GM12878 (cell line): ENCODE data around the gene EFNA2. TPM values are rescaled to one million over a fixed set of nuclear protein-coding genes. Genes with fewer than 3 reads are reported as not detected.

Experiments used
- ATAC-seq: fragments of 200-7000 bp; cut with Tn5 transposase; 3 replicates; pipeline ENCODE4 v1.9.1; 2020; ENCODE audit warnings: mild to moderate bottlenecking, moderate library complexity
- BruUV-seq: library from RNA; stranded (reverse); fragments of 400-500 nt; replicated peaks from 2 replicates; lab custom pipeline; 2021; lab: Mats Ljungman, UMichigan
- CTCF ChIA-PET: fragments of 300-600 bp; sonication (Branson Sonifier 250); formaldehyde crosslinking; extraction: SDS; loops from one replicate; lab custom pipeline; 2021; ENCODE audit warnings: inconsistent platforms; lab: Yijun Ruan, JAX
- POLR2A ChIA-PET: fragments of 350-600 bp; formaldehyde crosslinking; extraction: SDS; loops from one replicate; lab custom pipeline; 2021; ENCODE audit warnings: inconsistent platforms; lab: Charles Lee
- RAD21 ChIA-PET: fragments of 300-600 bp; sonication (Branson Sonifier 250); formaldehyde crosslinking; loops from one replicate; lab custom pipeline; 2023; ENCODE audit warnings: antibody characterized with exemption; ENCODE audit not compliant: unreplicated experiment; lab: Charles Lee
- SMC1A ChIA-PET: fragments of 300-600 bp; sonication (Branson Sonifier 250); formaldehyde crosslinking; loops from one replicate; lab custom pipeline; 2023; ENCODE audit not compliant: unreplicated experiment, uncharacterized antibody; lab: Charles Lee
- DNase-seq: peaks from one replicate; pipeline ENCODE4 v3.0.0-alpha.2; 2011; ENCODE audit warnings: low read depth, low spot score
- FAIRE-seq: peaks from 3 replicates; lab custom pipeline; 2011; peaks lifted over from hg19 to GRCh38; lab: Jason Lieb, UNC
- H2AFZ ChIP-seq: 2 replicates; pipeline ENCODE4 v1.6.0; 2011; ENCODE audit warnings: low read depth, low read length, control low read depth; ENCODE audit not compliant: control insufficient read depth
- H3K27ac ChIP-seq: 2 replicates; pipeline ENCODE4 v1.5.1; 2011; ENCODE audit warnings: control low read depth; ENCODE audit not compliant: control insufficient read depth, insufficient read depth
- H3K27me3 ChIP-seq, 2 experiments: replicated peaks in 1 of 2; 2 replicates each; pipeline versions ENCODE4 v1.6.0 to v1.6.1; 2011; ENCODE audit warnings: low read length in 1 of 2; ENCODE audit not compliant: control insufficient read depth in 2 of 2, insufficient read depth in 2 of 2
- H3K36me3 ChIP-seq, 2 experiments: 2 replicates each; pipeline ENCODE4 v1.5.1; 2011; ENCODE audit warnings: low read length in 1 of 2; ENCODE audit not compliant: control insufficient read depth in 2 of 2, insufficient read depth in 2 of 2
- H3K4me1 ChIP-seq: 2 replicates; pipeline ENCODE4 v1.6.1; 2011; ENCODE audit warnings: mild to moderate bottlenecking, low read length, moderate library complexity, mixed read lengths; ENCODE audit not compliant: control insufficient read depth, insufficient read depth
- H3K4me2 ChIP-seq: 2 replicates; pipeline ENCODE4 v1.6.0; 2011; ENCODE audit warnings: control low read depth; ENCODE audit not compliant: control insufficient read depth, insufficient read depth
- H3K4me3 ChIP-seq: fragments of 200-600 bp; sonication (generic); 2 replicates; pipeline ENCODE4 v1.5.1; 2016
- H3K79me2 ChIP-seq: 2 replicates; pipeline ENCODE4 v1.6.0; 2011; ENCODE audit warnings: low read length; ENCODE audit not compliant: control insufficient read depth, insufficient read depth
- H3K9ac ChIP-seq: 2 replicates; pipeline ENCODE4 v1.8.0; 2011; ENCODE audit warnings: low read length, control low read depth, mixed read lengths; ENCODE audit not compliant: control insufficient read depth, insufficient read depth
- H3K9me3 ChIP-seq: replicated peaks from 3 replicates; pipeline ENCODE4 v1.5.1; 2011; ENCODE audit warnings: mild to moderate bottlenecking, low read length; ENCODE audit not compliant: control insufficient read depth, insufficient read depth
- H4K20me1 ChIP-seq: 2 replicates; pipeline ENCODE4 v1.6.0; 2011; ENCODE audit not compliant: control insufficient read depth, insufficient read depth
- CHD2 ChIP-seq: IDR thresholded peaks from 2 replicates; pipeline ENCODE4 v1.6.1; 2011; ENCODE audit warnings: low read depth, low read length, improper control_type of control experiment, borderline replicate concordance
- IKZF1 ChIP-seq: fragments of 450-650 bp; conservative IDR thresholded peaks from 2 replicates; pipeline ENCODE4 v1.6.1; 2017; ENCODE audit warnings: antibody characterized with exemption, mild to moderate bottlenecking
- MLLT1 ChIP-seq: fragments of 450-650 bp; IDR thresholded peaks from 2 replicates; pipeline ENCODE4 v1.6.1; 2016; ENCODE audit warnings: mild to moderate bottlenecking
- NKRF ChIP-seq: fragments of 450-650 bp; conservative IDR thresholded peaks from 2 replicates; pipeline ENCODE4 v1.6.1; 2017; ENCODE audit warnings: mild to moderate bottlenecking, moderate library complexity
- NR2C2 ChIP-seq: IDR thresholded peaks from 2 replicates; pipeline ENCODE4 v1.6.1; 2011; ENCODE audit warnings: borderline replicate concordance, low read depth; ENCODE audit not compliant: control insufficient read depth, insufficient read length
- POLR2AphosphoS2 ChIP-seq: IDR thresholded peaks from 2 replicates; pipeline ENCODE4 v1.6.1; 2011; ENCODE audit warnings: low read depth, mild to moderate bottlenecking, low read length, improper control_type of control experiment, moderate library complexity
- RELA ChIP-seq: fragments of 450-650 bp; IDR thresholded peaks from 2 replicates; pipeline ENCODE4 v1.8.0; 2014; ENCODE audit warnings: borderline replicate concordance; ENCODE audit not compliant: partially characterized antibody
- SUZ12 ChIP-seq: fragments of 200-600 bp; sonication (generic); IDR thresholded peaks from one replicate; pipeline ENCODE4 v1.6.1; 2018; ENCODE audit warnings: antibody characterized with exemption, mild to moderate bottlenecking; ENCODE audit not compliant: unreplicated experiment
- ZZZ3 ChIP-seq: IDR thresholded peaks from 2 replicates; pipeline ENCODE4 v1.6.1; 2011; ENCODE audit warnings: low read depth; ENCODE audit not compliant: control insufficient read depth, insufficient read length
- WGBS: methylation state at CpG from one replicate; pipeline ENCODE4 v1.1.6; 2016; ENCODE audit warnings: low lambda C conversion rate; ENCODE audit not compliant: insufficient replicate concordance, insufficient coverage; ENCODE audit errors: missing lambda C conversion rate; 5-methylcytosine and 5-hydroxymethylcytosine counted together
- in situ Hi-C: fragments of 300-500 bp; cut with MboI; formaldehyde crosslinking; loops from 9 replicates; pipeline ENCODE4 v1.14.3; 2018; ENCODE audit warnings: mixed read lengths
- intact Hi-C: fragments of 100-400 bp; cut with micrococcal nuclease; formaldehyde crosslinking; loops from one replicate; pipeline ENCODE4 v1.14.2; 2022; ENCODE audit not compliant: unreplicated experiment
- polyA plus RNA-seq, 11 experiments: library from polyadenylated mRNA; depleted of rRNA in 4 of 11; unstranded in 6 of 11; stranded (reverse) in 5 of 11; fragments of >200 nt; fragmentation: Nextera tagmentation in 4 of 11; fragmentation: Illumina TruSeq in 1 of 11; extraction: Ambion mirVana in 4 of 11; extraction: Trizol in 1 of 11; gene quantifications; 1 replicate in 1 of 11; 2 replicates in 10 of 11; pipeline versions ENCODE4 v1.2.1 to v1.2.3, GENCODE V29; 2011 to 2016; ENCODE audit warnings: inconsistent platforms in 2 of 11, missing spikeins in 2 of 11, low read depth in 1 of 11
- total RNA-seq, 4 experiments: library from RNA; depleted of rRNA in 3 of 4; stranded (reverse); fragments of >200 nt in 3 of 4; fragmentation: Illumina TruSeq in 1 of 4; extraction: Trizol in 1 of 4; gene quantifications; 2 replicates each; pipeline versions ENCODE4 v1.2.1 to v1.2.3, GENCODE V29; 2013 to 2021
- TF ChIP-seq, protein P1 (sequence below): fragments of 450-650 bp; IDR thresholded peaks from 2 replicates; pipeline ENCODE4 v1.6.1; 2016; ENCODE audit warnings: mild to moderate bottlenecking, moderate library complexity, borderline replicate concordance
- TF ChIP-seq, protein P2 (sequence below): fragments of 450-650 bp; IDR thresholded peaks from 2 replicates; pipeline ENCODE4 v1.6.1; 2017; ENCODE audit warnings: mild to moderate bottlenecking, moderate library complexity

Gene EFNA2
- total and polyA plus RNA-seq, 10 of the 15 experiments (the other 5 are each of a cell fraction or from before 2014, with no cell fraction given) = not detected

DNA sequence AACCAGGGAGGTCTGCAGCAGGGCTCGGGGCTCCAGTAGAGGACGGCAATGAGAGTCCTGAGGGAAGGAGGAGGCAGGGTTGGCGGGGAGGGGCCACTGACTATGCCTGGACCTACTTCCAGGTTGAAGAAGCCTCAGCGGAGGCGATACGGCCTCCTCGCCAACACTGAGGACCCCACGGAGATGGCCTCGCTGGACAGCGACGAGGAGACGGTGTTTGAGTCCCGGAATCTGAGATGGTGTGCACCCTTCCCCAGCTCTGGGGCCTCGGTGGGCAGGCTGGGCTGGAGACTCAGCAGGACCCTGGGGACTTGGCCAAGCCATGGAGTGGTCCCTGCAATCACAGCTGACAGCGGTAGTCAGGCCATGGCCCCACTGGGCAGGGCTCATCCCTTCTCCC is 8.6 kb upstream of the EFNA2 start:
- Histone ChIP-seq H3K4me1 (peaks cover 16% of the 10 kb centered on the region), H3K79me2 (peaks cover 42% of the 10 kb centered on the region), H3K4me3 (peak overlapping the region; percentile 85), H3K27me3 (no peaks in the 10 kb centered on the region), H3K9me3 (no peaks in the 10 kb centered on the region), H2AFZ (no peak overlapping the region), H4K20me1 (no peaks in the 10 kb centered on the region; the same call in 1 of the 2 replicates), H3K4me2 (peak overlapping the region; percentile 68), H3K9ac (peak overlapping the region; percentile 96), H3K36me3 (peaks cover 32 to 43% of the 10 kb centered on the region in 2 experiments), H3K27ac (peak overlapping the region; percentile 97; the same call in 1 of the 2 replicates)
- CTCF ChIA-PET = interaction anchor here (3.2 to 3.5 kb wide), 2 partner anchors 33 to 96 kb away, joined by 27 to 40 read pairs; no protein-coding TSS in a partner anchor
- no peak for ATAC-seq
- POLR2A ChIA-PET = no interaction called here
- no peak for FAIRE-seq
- WGBS = 83% methylated on average over 15 of the region's 15 CpGs
- no peak for DNase-seq
- intact Hi-C loops (no loop called here), in situ Hi-C loops (loop anchor here (5.0 kb wide), 1 partner anchor 95 kb away; no protein-coding TSS in a partner anchor)
- SMC1A ChIA-PET = no interaction called here
- BruUV-seq = no TSS peak
- RAD21 ChIA-PET = no interaction called here
- TF ChIP-seq MLLT1 (no peak), POLR2AphosphoS2 (no peak), SUZ12 (no peak), IKZF1 (no peak), RELA (no peak), ZZZ3 (no peak), CHD2 (no peak), NR2C2 (no peak), NKRF (no peak)
- TF ChIP-seq, protein P1, sequence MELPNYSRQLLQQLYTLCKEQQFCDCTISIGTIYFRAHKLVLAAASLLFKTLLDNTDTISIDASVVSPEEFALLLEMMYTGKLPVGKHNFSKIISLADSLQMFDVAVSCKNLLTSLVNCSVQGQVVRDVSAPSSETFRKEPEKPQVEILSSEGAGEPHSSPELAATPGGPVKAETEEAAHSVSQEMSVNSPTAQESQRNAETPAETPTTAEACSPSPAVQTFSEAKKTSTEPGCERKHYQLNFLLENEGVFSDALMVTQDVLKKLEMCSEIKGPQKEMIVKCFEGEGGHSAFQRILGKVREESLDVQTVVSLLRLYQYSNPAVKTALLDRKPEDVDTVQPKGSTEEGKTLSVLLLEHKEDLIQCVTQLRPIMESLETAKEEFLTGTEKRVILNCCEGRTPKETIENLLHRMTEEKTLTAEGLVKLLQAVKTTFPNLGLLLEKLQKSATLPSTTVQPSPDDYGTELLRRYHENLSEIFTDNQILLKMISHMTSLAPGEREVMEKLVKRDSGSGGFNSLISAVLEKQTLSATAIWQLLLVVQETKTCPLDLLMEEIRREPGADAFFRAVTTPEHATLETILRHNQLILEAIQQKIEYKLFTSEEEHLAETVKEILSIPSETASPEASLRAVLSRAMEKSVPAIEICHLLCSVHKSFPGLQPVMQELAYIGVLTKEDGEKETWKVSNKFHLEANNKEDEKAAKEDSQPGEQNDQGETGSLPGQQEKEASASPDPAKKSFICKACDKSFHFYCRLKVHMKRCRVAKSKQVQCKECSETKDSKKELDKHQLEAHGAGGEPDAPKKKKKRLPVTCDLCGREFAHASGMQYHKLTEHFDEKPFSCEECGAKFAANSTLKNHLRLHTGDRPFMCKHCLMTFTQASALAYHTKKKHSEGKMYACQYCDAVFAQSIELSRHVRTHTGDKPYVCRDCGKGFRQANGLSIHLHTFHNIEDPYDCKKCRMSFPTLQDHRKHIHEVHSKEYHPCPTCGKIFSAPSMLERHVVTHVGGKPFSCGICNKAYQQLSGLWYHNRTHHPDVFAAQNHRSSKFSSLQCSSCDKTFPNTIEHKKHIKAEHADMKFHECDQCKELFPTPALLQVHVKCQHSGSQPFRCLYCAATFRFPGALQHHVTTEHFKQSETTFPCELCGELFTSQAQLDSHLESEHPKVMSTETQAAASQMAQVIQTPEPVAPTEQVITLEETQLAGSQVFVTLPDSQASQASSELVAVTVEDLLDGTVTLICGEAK = no peak
- TF ChIP-seq, protein P2, sequence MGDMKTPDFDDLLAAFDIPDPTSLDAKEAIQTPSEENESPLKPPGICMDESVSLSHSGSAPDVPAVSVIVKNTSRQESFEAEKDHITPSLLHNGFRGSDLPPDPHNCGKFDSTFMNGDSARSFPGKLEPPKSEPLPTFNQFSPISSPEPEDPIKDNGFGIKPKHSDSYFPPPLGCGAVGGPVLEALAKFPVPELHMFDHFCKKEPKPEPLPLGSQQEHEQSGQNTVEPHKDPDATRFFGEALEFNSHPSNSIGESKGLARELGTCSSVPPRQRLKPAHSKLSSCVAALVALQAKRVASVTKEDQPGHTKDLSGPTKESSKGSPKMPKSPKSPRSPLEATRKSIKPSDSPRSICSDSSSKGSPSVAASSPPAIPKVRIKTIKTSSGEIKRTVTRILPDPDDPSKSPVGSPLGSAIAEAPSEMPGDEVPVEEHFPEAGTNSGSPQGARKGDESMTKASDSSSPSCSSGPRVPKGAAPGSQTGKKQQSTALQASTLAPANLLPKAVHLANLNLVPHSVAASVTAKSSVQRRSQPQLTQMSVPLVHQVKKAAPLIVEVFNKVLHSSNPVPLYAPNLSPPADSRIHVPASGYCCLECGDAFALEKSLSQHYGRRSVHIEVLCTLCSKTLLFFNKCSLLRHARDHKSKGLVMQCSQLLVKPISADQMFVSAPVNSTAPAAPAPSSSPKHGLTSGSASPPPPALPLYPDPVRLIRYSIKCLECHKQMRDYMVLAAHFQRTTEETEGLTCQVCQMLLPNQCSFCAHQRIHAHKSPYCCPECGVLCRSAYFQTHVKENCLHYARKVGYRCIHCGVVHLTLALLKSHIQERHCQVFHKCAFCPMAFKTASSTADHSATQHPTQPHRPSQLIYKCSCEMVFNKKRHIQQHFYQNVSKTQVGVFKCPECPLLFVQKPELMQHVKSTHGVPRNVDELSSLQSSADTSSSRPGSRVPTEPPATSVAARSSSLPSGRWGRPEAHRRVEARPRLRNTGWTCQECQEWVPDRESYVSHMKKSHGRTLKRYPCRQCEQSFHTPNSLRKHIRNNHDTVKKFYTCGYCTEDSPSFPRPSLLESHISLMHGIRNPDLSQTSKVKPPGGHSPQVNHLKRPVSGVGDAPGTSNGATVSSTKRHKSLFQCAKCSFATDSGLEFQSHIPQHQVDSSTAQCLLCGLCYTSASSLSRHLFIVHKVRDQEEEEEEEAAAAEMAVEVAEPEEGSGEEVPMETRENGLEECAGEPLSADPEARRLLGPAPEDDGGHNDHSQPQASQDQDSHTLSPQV = no peak
